ENCODE data around the gene EPHB1. TPM values are rescaled to one million over a fixed set of nuclear protein-coding genes. Genes with fewer than 3 reads are reported as not detected.

EPHB1 gene
- total RNA-seq, 4 donors from 2014 or later, result 1.00 to 8.9 (median 4.5) TPM

- Histone ChIP-seq H3K27me3 (no peaks in the 10 kb centered on the region), H3K36me3 (no peaks in the 10 kb centered on the region), H3K9me3 (no peaks in the 10 kb centered on the region), H3K4me1 (peaks cover 7 to 9% of the 10 kb centered on the region in 2 donors), H3K4me3 (no peak overlapping the region), H3K27ac (no peak overlapping the region)
- TF ChIP-seq POLR2A (IDR thresholded peaks at IDR 0.05) (no peak), CTCF (IDR thresholded peaks at IDR 0.05 in 4 of 5, conservative IDR thresholded peaks at IDR 0.05 in 1 of 5) (no peak)
- no peak for DNase-seq
- ATAC-seq, result no peak
- intact Hi-C loops (cut with DNase I; ENCODE audit: low total_unique reads) (no loop called here), in situ Hi-C loops (cut with MboI; ENCODE audit: low sequenced_read_pairs in 4 of 4) (no loop called here)
Observed at GRCh38 chr3:135131290-135131689, 336.2 kb downstream of the EPHB1 start.

GRCh38 chr3:135133905-135134683 is 339.0 kb downstream of the EPHB1 start:
- no peak for ATAC-seq
- no peak overlapping the region for H3K4me3 ChIP-seq
- H3K4me1 ChIP-seq, result peaks cover 16 to 18% of the 10 kb centered on the region in 2 donors
- no peaks in the 10 kb centered on the region for H3K36me3 ChIP-seq
- no peak overlapping the region for H3K27ac ChIP-seq
- TF ChIP-seq POLR2A (IDR thresholded peaks at IDR 0.05) (no peak), CTCF (IDR thresholded peaks at IDR 0.05 in 4 of 5, conservative IDR thresholded peaks at IDR 0.05 in 1 of 5) (no peak)
- H3K27me3 ChIP-seq, result no peaks in the 10 kb centered on the region
- in situ Hi-C loops (cut with MboI; ENCODE audit: low sequenced_read_pairs in 4 of 4), result no loop called here
- intact Hi-C loops (cut with DNase I; ENCODE audit: low total_unique reads), result no loop called here
- DNase-seq, result no peak
- no peaks in the 10 kb centered on the region for H3K9me3 ChIP-seq

GRCh38 chr3:135134684-135135075 is 339.6 kb downstream of the EPHB1 start:
- ATAC-seq, result no peak
- H3K4me1 ChIP-seq, result peaks cover 16 to 18% of the 10 kb centered on the region in 2 donors
- intact Hi-C loops (cut with DNase I; ENCODE audit: low total_unique reads), result loop anchor here (5.0 kb wide), 2 partner anchors 412 to 833 kb away; partner anchors contain the start of gene PPP2R3A
- H3K9me3 ChIP-seq, result no peaks in the 10 kb centered on the region
- H3K4me3 ChIP-seq, result no peak overlapping the region
- TF ChIP-seq POLR2A (IDR thresholded peaks at IDR 0.05), result no peak
- TF ChIP-seq CTCF (IDR thresholded peaks at IDR 0.05 in 4 of 5, conservative IDR thresholded peaks at IDR 0.05 in 1 of 5), result no peak
- no peaks in the 10 kb centered on the region for H3K27me3 ChIP-seq
- DNase-seq, result no peak
- no peak overlapping the region for H3K27ac ChIP-seq
- in situ Hi-C loops (cut with MboI; ENCODE audit: low sequenced_read_pairs in 4 of 4), result no loop called here
- H3K36me3 ChIP-seq, result no peaks in the 10 kb centered on the region

GRCh38 chr3:135135445-135135844 is 340.4 kb downstream of the EPHB1 start:
- Histone ChIP-seq H3K36me3 (no peaks in the 10 kb centered on the region), H3K4me1 (peaks cover 18 to 21% of the 10 kb centered on the region in 2 donors), H3K9me3 (no peaks in the 10 kb centered on the region), H3K4me3 (no peak overlapping the region), H3K27me3 (no peaks in the 10 kb centered on the region), H3K27ac (no peak overlapping the region)
- ATAC-seq (no peak), DNase-seq (no peak)
- intact Hi-C loops (cut with DNase I; ENCODE audit: low total_unique reads), result loop anchor here (5.0 kb wide), 2 partner anchors 413 to 832 kb away; partner anchors contain the start of gene PPP2R3A
- TF ChIP-seq CTCF (IDR thresholded peaks at IDR 0.05 in 4 of 5, conservative IDR thresholded peaks at IDR 0.05 in 1 of 5), result no peak
- TF ChIP-seq POLR2A (IDR thresholded peaks at IDR 0.05), result no peak
- in situ Hi-C loops (cut with MboI; ENCODE audit: low sequenced_read_pairs in 4 of 4), result no loop called here
